GM13976 (cell line): Measurements from ENCODE around the gene MR1.
"Not testable (repeated sequence)": the region's sequence is repeated elsewhere in the genome, so short reads cannot be mapped to it uniquely, and the experiment has no call there.

Experiments used
- DNase-seq: peaks from one replicate; pipeline ENCODE4 v3.0.0; 2012; ENCODE audit warnings: low spot score
- CTCF ChIP-seq: IDR thresholded peaks from 2 replicates; pipeline ENCODE4 v1.5.1; 2012; ENCODE audit warnings: borderline replicate concordance, mild to moderate bottlenecking; ENCODE audit not compliant: insufficient read depth; ENCODE audit errors: extremely low read depth, missing control alignments, control extremely low read depth
- in situ Hi-C: fragments of 300-500 bp; cut with MboI; formaldehyde crosslinking; loops from one replicate; pipeline ENCODE4 v1.12.0; 2022; ENCODE audit warnings: low sequenced_read_pairs, mixed read lengths, inconsistent platforms; ENCODE audit not compliant: unreplicated experiment

The MR1 gene

GRCh38 chr1:181057079-181057478, 23.3 kb downstream of the MR1 start:
- in situ Hi-C loops: no loop called here
- TF ChIP-seq CTCF: no peak
- DNase-seq: no peak

- in situ Hi-C loops: no loop called here
- DNase-seq: no peak
- TF ChIP-seq CTCF: no peak
Observed at GRCh38 chr1:181059435-181059834, 25.7 kb downstream of the MR1 start.

- no peak for DNase-seq
- in situ Hi-C loops: no loop called here
- no peak for TF ChIP-seq CTCF
Observed at GRCh38 chr1:181060066-181060465, 26.3 kb downstream of the MR1 start.

GRCh38 chr1:181060947-181061346, 27.2 kb downstream of the MR1 start:
- DNase-seq, in situ Hi-C loops: not testable (repeated sequence)

GRCh38 chr1:181061487-181061886, 27.7 kb downstream of the MR1 start:
- in situ Hi-C loops: no loop called here
- TF ChIP-seq CTCF: no peak
- DNase-seq: no peak

- DNase-seq: peak; percentile 77
- TF ChIP-seq CTCF: no peak
- in situ Hi-C loops: no loop called here
Observed at GRCh38 chr1:181061891-181062835, 28.4 kb downstream of the MR1 start.

GRCh38 chr1:181062836-181063428, 29.1 kb downstream of the MR1 start:
- TF ChIP-seq CTCF: no peak
- DNase-seq: peak; percentile 57

More at GRCh38 chr1:181062836-181063428, 29.1 kb downstream of the MR1 start:
- in situ Hi-C loops: no loop called here
